Progenitor cell of endocrine pancreas (in vitro differentiated cells): ENCODE data around the gene RASGRP3. TPM values are rescaled to one million over a fixed set of nuclear protein-coding genes. Genes with fewer than 3 reads are reported as not detected.
"Not testable (repeated sequence)": the region's sequence is repeated elsewhere in the genome, so short reads cannot be mapped to it uniquely, and the experiment has no call there.

ENCODE experiments used
- DNase-seq: peaks from one replicate; pipeline ENCODE4 v3.0.0; 2021; ENCODE audit warnings: low spot score; ENCODE audit not compliant: unreplicated experiment
- H3K27ac Mint-ChIP-seq: 2 replicates; pipeline ENCODE4 v1.8.0; 2021; ENCODE audit warnings: mild to moderate bottlenecking, moderate library complexity, mixed read lengths
- H3K27me3 Mint-ChIP-seq: 2 replicates; pipeline ENCODE4 v1.8.0; 2021; ENCODE audit warnings: mixed read lengths
- H3K36me3 Mint-ChIP-seq: 2 replicates; pipeline ENCODE4 v1.8.0; 2022; ENCODE audit warnings: mixed read lengths; ENCODE audit not compliant: insufficient read depth
- H3K4me1 Mint-ChIP-seq: 2 replicates; pipeline ENCODE4 v1.8.0; 2021; ENCODE audit warnings: low read depth, mixed read lengths
- H3K4me3 Mint-ChIP-seq: 2 replicates; pipeline ENCODE4 v1.8.0; 2021; ENCODE audit warnings: low read depth, mild to moderate bottlenecking, moderate library complexity, mixed read lengths
- H3K9me3 Mint-ChIP-seq: 2 replicates; pipeline ENCODE4 v1.8.0; 2021; ENCODE audit warnings: low read depth, mixed read lengths
- CTCF ChIP-seq: fragments of 200-600 bp; sonication (generic); IDR thresholded peaks from one replicate; pipeline ENCODE4 v1.5.0; 2021; ENCODE audit warnings: antibody characterized with exemption, mild to moderate bottlenecking; ENCODE audit not compliant: unreplicated experiment
- total RNA-seq: library from RNA; stranded (reverse); gene quantifications from 2 replicates; pipeline ENCODE4 v1.2.1, GENCODE V29; 2021

RASGRP3 gene
- total RNA-seq, 1 donor from 2014 or later, result not detected

- H3K36me3 Mint-ChIP-seq, result no peaks in the 10 kb centered on the region
- no peak for TF ChIP-seq CTCF
- no peak for DNase-seq
- peaks cover 4% of the 10 kb centered on the region for H3K9me3 Mint-ChIP-seq
- peaks cover 1% of the 10 kb centered on the region for H3K4me1 Mint-ChIP-seq
- H3K4me3 Mint-ChIP-seq, result no peak overlapping the region
- peaks cover 10% of the 10 kb centered on the region for H3K27me3 Mint-ChIP-seq
- no peak overlapping the region for H3K27ac Mint-ChIP-seq
These were observed 18.7 kb upstream of the RASGRP3 start for GRCh38 chr2:33457556-33458247.

- Mint-ChIP-seq H3K4me3 (no peak overlapping the region), H3K27ac (no peak overlapping the region), H3K27me3 (peaks cover 10% of the 10 kb centered on the region), H3K9me3 (peaks cover 4% of the 10 kb centered on the region), H3K4me1 (peaks cover 1% of the 10 kb centered on the region), H3K36me3 (no peaks in the 10 kb centered on the region)
- DNase-seq, result no peak
- TF ChIP-seq CTCF, result no peak
These were observed 18.1 kb upstream of the RASGRP3 start for GRCh38 chr2:33458248-33458819.

- no peak for TF ChIP-seq CTCF
- Mint-ChIP-seq H3K27ac (no peak overlapping the region), H3K27me3 (peaks cover 11% of the 10 kb centered on the region), H3K9me3 (no peaks in the 10 kb centered on the region), H3K4me1 (peaks cover 1% of the 10 kb centered on the region), H3K4me3 (no peak overlapping the region), H3K36me3 (no peaks in the 10 kb centered on the region)
- DNase-seq, result no peak
These were observed 16.7 kb upstream of the RASGRP3 start for GRCh38 chr2:33459745-33460144.

GRCh38 chr2:33462512-33462911 lies 13.9 kb upstream of the RASGRP3 start:
- not testable (repeated sequence) for H3K36me3 Mint-ChIP-seq, H3K9me3 Mint-ChIP-seq, H3K4me1 Mint-ChIP-seq, DNase-seq, H3K27ac Mint-ChIP-seq, H3K4me3 Mint-ChIP-seq
- peaks cover 35% of the 10 kb centered on the region for H3K27me3 Mint-ChIP-seq

- no peak overlapping the region for H3K27ac Mint-ChIP-seq
- no peaks in the 10 kb centered on the region for H3K36me3 Mint-ChIP-seq
- H3K9me3 Mint-ChIP-seq, result no peaks in the 10 kb centered on the region
- peaks cover under 1% of the 10 kb centered on the region for H3K4me1 Mint-ChIP-seq
- H3K27me3 Mint-ChIP-seq, result peaks cover 54% of the 10 kb centered on the region
- no peak overlapping the region for H3K4me3 Mint-ChIP-seq
- no peak for TF ChIP-seq CTCF
- no peak for DNase-seq
These were observed 9.0 kb upstream of the RASGRP3 start for GRCh38 chr2:33467413-33467812.

- no peak overlapping the region for H3K27ac Mint-ChIP-seq
- no peaks in the 10 kb centered on the region for H3K36me3 Mint-ChIP-seq
- no peak for DNase-seq
- H3K4me1 Mint-ChIP-seq, result no peaks in the 10 kb centered on the region
- H3K27me3 Mint-ChIP-seq, result peaks cover 72% of the 10 kb centered on the region
- no peaks in the 10 kb centered on the region for H3K9me3 Mint-ChIP-seq
- H3K4me3 Mint-ChIP-seq, result no peak overlapping the region
- no peak for TF ChIP-seq CTCF
These were observed 7.2 kb upstream of the RASGRP3 start for GRCh38 chr2:33469238-33469637.
